HCT116 (cell line): ENCODE measurements around the gene ACSS3. TPM values are rescaled to one million over a fixed set of nuclear protein-coding genes. Genes with fewer than 3 reads are reported as not detected.

Experiments
- ATAC-seq: fragments of 200-7000 bp; cut with Tn5 transposase; 2 replicates; pipeline ENCODE4 v1.9.1; 2020; ENCODE audit warnings: mild to moderate bottlenecking, moderate library complexity
- BruUV-seq: library from RNA; stranded (reverse); fragments of 400-500 nt; replicated peaks from 2 replicates; lab custom pipeline; 2021; lab: Mats Ljungman, UMichigan
- CTCF ChIA-PET: fragments of 300-600 bp; sonication (Branson Sonifier 250); formaldehyde crosslinking; loops from one replicate; lab custom pipeline; 2021; ENCODE audit warnings: antibody characterized with exemption; lab: Charles Lee
- POLR2A ChIA-PET: fragments of 300-600, 350-600 bp; sonication (Branson Sonifier 250); formaldehyde crosslinking; loops from one replicate; lab custom pipeline; 2021; ENCODE audit warnings: antibody characterized with exemption; lab: Charles Lee
- RAD21 ChIA-PET, 2 experiments: fragments of 300-600 bp; sonication (Branson Sonifier 250); formaldehyde crosslinking; loops; one replicate each; lab custom pipeline; 2023; ENCODE audit warnings: low total read pairs in 2 of 2; ENCODE audit not compliant: uncharacterized antibody in 2 of 2, unreplicated experiment in 2 of 2, low non-redundant PET in 1 of 2; lab: Charles Lee
- DNase-seq: peaks from one replicate; pipeline ENCODE4 v3.0.0-alpha.2; 2010; ENCODE audit warnings: low read depth, low spot score
- H2AFZ ChIP-seq: fragments of 200-600 bp; shearing (Covaris generic), sonication (generic); 2 replicates; pipeline ENCODE4 v1.6.1; 2017; ENCODE audit warnings: low read depth, mixed run types, mixed read lengths, antibody characterized with exemption, low read length; ENCODE audit not compliant: poor library complexity, severe bottlenecking
- H3K27ac ChIP-seq: 2 replicates; pipeline ENCODE4 v1.5.1; 2012; ENCODE audit warnings: low read depth, low read length
- H3K27me3 ChIP-seq: fragments of 200-600 bp; sonication (generic); 2 replicates; pipeline ENCODE4 v1.6.1; 2016; ENCODE audit warnings: mixed run types, low read length, mixed read lengths; ENCODE audit not compliant: insufficient read depth
- H3K36me3 ChIP-seq, 2 experiments: fragments of 200-500 bp in 1 of 2; fragments of 200-600 bp in 1 of 2; sonication (Bioruptor generic) in 1 of 2; sonication (generic) in 1 of 2; 2 replicates each; pipeline versions ENCODE4 v1.5.1 to v1.6.1; 2014 to 2016; ENCODE audit warnings: low read length in 2 of 2, inconsistent platforms in 1 of 2, mixed read lengths in 1 of 2, mixed run types in 1 of 2; ENCODE audit not compliant: insufficient read depth in 2 of 2, control insufficient read depth in 1 of 2
- H3K4me1 ChIP-seq, 2 experiments: fragments of 200-600 bp in 1 of 2; sonication (generic) in 1 of 2; 2 replicates each; pipeline versions ENCODE4 v1.5.1 to v1.6.1; 2012 to 2017; ENCODE audit warnings: low read length in 2 of 2, inconsistent platforms in 1 of 2, mild to moderate bottlenecking in 1 of 2, mixed read lengths in 1 of 2, mixed run types in 1 of 2, moderate library complexity in 1 of 2; ENCODE audit not compliant: insufficient read depth in 2 of 2, control insufficient read depth in 1 of 2
- H3K4me2 ChIP-seq: fragments of 200-600 bp; sonication (generic); 2 replicates; pipeline ENCODE4 v1.6.1; 2017; ENCODE audit warnings: mixed run types, low read length, mixed read lengths
- H3K4me3 ChIP-seq, 2 experiments: fragments of 200-600 bp in 1 of 2; sonication (generic) in 1 of 2; replicated peaks in 1 of 2; 2 replicates each; pipeline ENCODE4 v1.5.1; 2011 to 2016; ENCODE audit warnings: low read length in 2 of 2, control low read depth in 1 of 2, low read depth in 1 of 2, mild to moderate bottlenecking in 1 of 2, mixed read lengths in 1 of 2, mixed run types in 1 of 2
- H3K79me2 ChIP-seq: fragments of 200-600 bp; sonication (generic); 2 replicates; pipeline ENCODE4 v1.6.1; 2017; ENCODE audit warnings: mild to moderate bottlenecking, mixed run types, low read length, moderate library complexity, mixed read lengths; ENCODE audit not compliant: insufficient read depth
- H3K9ac ChIP-seq: fragments of 200-600 bp; sonication (generic); 2 replicates; pipeline ENCODE4 v1.6.1; 2016; ENCODE audit warnings: low read length, mixed read lengths
- H3K9me2 ChIP-seq: fragments of 200-600 bp; sonication (generic), shearing (Covaris generic); 2 replicates; pipeline ENCODE4 v1.6.1; 2017; ENCODE audit warnings: mixed run types, mild to moderate bottlenecking, moderate library complexity; ENCODE audit not compliant: insufficient read depth
- H3K9me3 ChIP-seq, 2 experiments: fragments of 200-500 bp in 1 of 2; fragments of 200-600 bp in 1 of 2; sonication (Bioruptor generic) in 1 of 2; sonication (generic) in 1 of 2; 2 replicates each; pipeline ENCODE4 v1.6.1; 2014 to 2017; ENCODE audit warnings: low read length in 2 of 2, mixed read lengths in 2 of 2, inconsistent platforms in 1 of 2, low read depth in 1 of 2, mild to moderate bottlenecking in 1 of 2, mixed run types in 1 of 2, moderate library complexity in 1 of 2; ENCODE audit not compliant: control insufficient read depth in 1 of 2, insufficient read depth in 1 of 2
- H4K20me1 ChIP-seq: fragments of 200-600 bp; sonication (generic), shearing (Covaris generic); 2 replicates; pipeline ENCODE4 v1.6.1; 2017; ENCODE audit warnings: mixed run types, mild to moderate bottlenecking, moderate library complexity; ENCODE audit not compliant: insufficient read depth
- ATF3 ChIP-seq: IDR thresholded peaks from 2 replicates; pipeline ENCODE4 v1.6.1; 2012
- CBX3 ChIP-seq: IDR thresholded peaks from 2 replicates; pipeline ENCODE4 v1.6.1; 2012; ENCODE audit warnings: low read depth
- EGR1 ChIP-seq: IDR thresholded peaks from 2 replicates; pipeline ENCODE4 v1.6.1; 2012; ENCODE audit warnings: low read depth
- ELF1 ChIP-seq: IDR thresholded peaks from 2 replicates; pipeline ENCODE4 v1.6.1; 2012; ENCODE audit warnings: low read depth, borderline replicate concordance
- EZH2 ChIP-seq: fragments of 200-600 bp; sonication (generic); IDR thresholded peaks from 2 replicates; pipeline ENCODE4 v1.6.1; 2017; ENCODE audit warnings: antibody characterized with exemption, mixed run types
- EZH2phosphoT487 ChIP-seq: fragments of 200-600 bp; IDR thresholded peaks from 2 replicates; pipeline ENCODE4 v1.6.1; 2018; ENCODE audit warnings: antibody characterized with exemption, borderline replicate concordance
- FOSL1 ChIP-seq: IDR thresholded peaks from 2 replicates; pipeline ENCODE4 v1.6.1; 2012; ENCODE audit warnings: low read depth
- MAX ChIP-seq: IDR thresholded peaks from 2 replicates; pipeline ENCODE4 v1.6.1; 2012
- POLR2AphosphoS5 ChIP-seq: IDR thresholded peaks from 2 replicates; pipeline ENCODE4 v1.6.1; 2011; ENCODE audit warnings: mild to moderate bottlenecking, low read depth, low read length, moderate library complexity
- RAD21 ChIP-seq: IDR thresholded peaks from 2 replicates; pipeline ENCODE4 v1.6.1; 2012; ENCODE audit warnings: low read depth, mild to moderate bottlenecking
- REST ChIP-seq: IDR thresholded peaks from 2 replicates; pipeline ENCODE4 v1.6.1; 2012; ENCODE audit warnings: low read depth
- SIN3A ChIP-seq: IDR thresholded peaks from 2 replicates; pipeline ENCODE4 v1.6.1; 2012; ENCODE audit warnings: low read depth
- SP1 ChIP-seq: IDR thresholded peaks from 2 replicates; pipeline ENCODE4 v1.6.1; 2012; ENCODE audit warnings: low read depth
- SRF ChIP-seq: IDR thresholded peaks from 2 replicates; pipeline ENCODE4 v1.6.1; 2012; ENCODE audit warnings: low read depth
- TCF7L2 ChIP-seq: IDR thresholded peaks from 2 replicates; pipeline ENCODE4 v1.7.0; 2011; ENCODE audit warnings: borderline replicate concordance, inconsistent platforms; ENCODE audit not compliant: insufficient read depth, insufficient read length; ENCODE audit errors: extremely low read depth
- YY1 ChIP-seq: IDR thresholded peaks from 2 replicates; pipeline ENCODE4 v1.6.1; 2011; ENCODE audit warnings: low read length, low read depth, moderate library complexity, mild to moderate bottlenecking; ENCODE audit not compliant: insufficient replicate concordance; ENCODE audit errors: extremely low read depth
- ZBTB33 ChIP-seq: IDR thresholded peaks from 2 replicates; pipeline ENCODE4 v1.6.1; 2011; ENCODE audit warnings: mild to moderate bottlenecking, low read length, moderate library complexity; ENCODE audit not compliant: insufficient replicate concordance; ENCODE audit errors: extremely low read depth
- ZFX ChIP-seq: fragments of 450-650 bp; IDR thresholded peaks from 2 replicates; pipeline ENCODE4 v1.6.1; 2017
- ZNF274 ChIP-seq: fragments of 200-500 bp; sonication (Bioruptor generic); IDR thresholded peaks from 2 replicates; pipeline ENCODE4 v1.6.1; 2014; ENCODE audit warnings: mild to moderate bottlenecking, low read depth, low read length, inconsistent platforms
- intact Hi-C: fragments of 100-400 bp; cut with micrococcal nuclease; formaldehyde crosslinking; loops from 2 replicates; pipeline ENCODE4 v1.10.0; 2022
- total RNA-seq: library from RNA; stranded (reverse); gene quantifications from one replicate; pipeline ENCODE4 v1.2.1, GENCODE V29; 2021; ENCODE audit not compliant: unreplicated experiment

Gene ACSS3
- total RNA-seq, 1 experiment from 2014 or later: 0.30 TPM

- TF ChIP-seq YY1 (no peak), SRF (no peak), EZH2phosphoT487 (no peak)
These were observed 1.6 kb downstream of the ACSS3 start (continued) for GRCh38 chr12:81079280-81080076.

- H3K9me3 ChIP-seq: no peaks in the 10 kb centered on the region
- intact Hi-C loops: no loop called here
- H3K79me2 ChIP-seq: no peaks in the 10 kb centered on the region
- no peak overlapping the region for H3K4me3 ChIP-seq
- ATAC-seq (no peak), DNase-seq (no peak)
- peaks cover under 1% of the 10 kb centered on the region; the same call in 1 of the 2 replicates for H3K27me3 ChIP-seq
- H2AFZ ChIP-seq: no peak overlapping the region
- H4K20me1 ChIP-seq: no peaks in the 10 kb centered on the region
- no peaks in the 10 kb centered on the region for H3K4me1 ChIP-seq
- ChIA-PET CTCF (no interaction called here), RAD21 (no interaction called here), POLR2A (no interaction called here)
- no peaks in the 10 kb centered on the region for H3K36me3 ChIP-seq
- no peak overlapping the region for H3K4me2 ChIP-seq
- no TSS peak for BruUV-seq
- TF ChIP-seq ZNF274 (no peak), YY1 (no peak), RAD21 (no peak), FOSL1 (no peak), SP1 (no peak), MAX (no peak), SIN3A (no peak), EZH2phosphoT487 (no peak), TCF7L2 (no peak), CBX3 (no peak), ATF3 (no peak), ZBTB33 (no peak), EZH2 (no peak), ELF1 (no peak), POLR2AphosphoS5 (no peak), REST (no peak), EGR1 (no peak), ZFX (no peak)
- no peak overlapping the region for H3K9ac ChIP-seq
- H3K9me2 ChIP-seq: no peaks in the 10 kb centered on the region
- no peak overlapping the region for H3K27ac ChIP-seq
These were observed 2.6 kb downstream of the ACSS3 start for GRCh38 chr12:81080431-81080983.
